Measurements from ENCODE around the gene LCAT.
A peak's percentile ranks its signal among the peaks of the same experiment; 100 is the strongest.
"Not testable (repeated sequence)": the region's sequence is repeated elsewhere in the genome, so short reads cannot be mapped to it uniquely, and the experiment has no call there.

Gene LCAT

GRCh38 chr16:67976205-67976604 lies 32.3 kb upstream of the LCAT start:
- H3K36me3 ChIP-seq (ENCODE audit: insufficient read depth, insufficient read length, low read length): no peaks in the 10 kb centered on the region
- no peaks in the 10 kb centered on the region for H3K9me3 ChIP-seq (ENCODE audit: insufficient read depth, low read length)
- no peak overlapping the region for H3K4me3 ChIP-seq (ENCODE audit: insufficient read length, low read depth)
- H3K9ac ChIP-seq (ENCODE audit: insufficient read length, low read depth): no peak overlapping the region
- TF ChIP-seq ZNF274 (IDR thresholded peaks at IDR 0.05; ENCODE audit: low read depth, low read length): no peak
- no peak for TF ChIP-seq YY1 (IDR thresholded peaks at IDR 0.05; ENCODE audit: insufficient read depth, insufficient read length)
- no peak for TF ChIP-seq SUZ12 (IDR thresholded peaks at IDR 0.05; ENCODE audit: extremely low read depth, insufficient read depth, insufficient read length)
- H3K4me1 ChIP-seq (ENCODE audit: insufficient read depth, insufficient read length): no peaks in the 10 kb centered on the region
- peaks cover 6% of the 10 kb centered on the region for H3K27me3 ChIP-seq (ENCODE audit: insufficient read depth, insufficient read length)
- DNase-seq (ENCODE audit: low read depth, low spot score): no peak

- Histone ChIP-seq H3K27me3 (ENCODE audit: insufficient read depth, insufficient read length) (peaks cover 6% of the 10 kb centered on the region), H3K4me1 (ENCODE audit: insufficient read depth, insufficient read length) (no peaks in the 10 kb centered on the region), H3K4me3 (ENCODE audit: insufficient read length, low read depth) (no peak overlapping the region), H3K36me3 (ENCODE audit: insufficient read depth, insufficient read length, low read length) (no peaks in the 10 kb centered on the region), H3K9ac (ENCODE audit: insufficient read length, low read depth) (no peak overlapping the region), H3K9me3 (ENCODE audit: insufficient read depth, low read length) (no peaks in the 10 kb centered on the region)
- no peak for DNase-seq (ENCODE audit: low read depth, low spot score)
- no peak for TF ChIP-seq ZNF274 (IDR thresholded peaks at IDR 0.05; ENCODE audit: low read depth, low read length)
- no peak for TF ChIP-seq SUZ12 (IDR thresholded peaks at IDR 0.05; ENCODE audit: extremely low read depth, insufficient read depth, insufficient read length)
- TF ChIP-seq YY1 (IDR thresholded peaks at IDR 0.05; ENCODE audit: insufficient read depth, insufficient read length): no peak
Observed at GRCh38 chr16:67975321-67976105, 31.6 kb upstream of the LCAT start.

DNA sequence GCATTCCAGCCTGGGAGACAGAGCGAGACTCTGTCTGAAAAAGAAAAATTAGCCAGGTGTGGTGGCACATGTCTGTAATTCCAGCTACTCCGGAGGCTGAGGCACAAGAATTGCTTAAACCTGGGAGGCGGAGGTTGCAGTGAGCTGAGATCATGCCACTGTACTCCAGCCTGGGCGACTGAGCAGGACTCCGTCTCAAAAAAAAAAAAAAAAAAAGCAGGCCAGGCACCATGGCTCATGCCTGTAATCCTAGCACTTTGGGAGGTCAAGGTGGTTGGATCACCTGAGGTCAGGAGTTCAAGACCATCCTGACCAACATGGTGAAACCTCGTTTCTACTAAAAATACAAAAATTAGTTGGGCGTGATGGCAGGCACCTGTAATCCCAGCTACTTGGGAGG lies 28.4 kb upstream of the LCAT start:
- H3K9me3 ChIP-seq (ENCODE audit: insufficient read depth, low read length); H3K4me3 ChIP-seq (ENCODE audit: insufficient read length, low read depth); H3K9ac ChIP-seq (ENCODE audit: insufficient read length, low read depth); H3K27me3 ChIP-seq (ENCODE audit: insufficient read depth, insufficient read length); H3K36me3 ChIP-seq (ENCODE audit: insufficient read depth, insufficient read length, low read length); H3K4me1 ChIP-seq (ENCODE audit: insufficient read depth, insufficient read length); DNase-seq (ENCODE audit: low read depth, low spot score): not testable (repeated sequence)

DNA sequence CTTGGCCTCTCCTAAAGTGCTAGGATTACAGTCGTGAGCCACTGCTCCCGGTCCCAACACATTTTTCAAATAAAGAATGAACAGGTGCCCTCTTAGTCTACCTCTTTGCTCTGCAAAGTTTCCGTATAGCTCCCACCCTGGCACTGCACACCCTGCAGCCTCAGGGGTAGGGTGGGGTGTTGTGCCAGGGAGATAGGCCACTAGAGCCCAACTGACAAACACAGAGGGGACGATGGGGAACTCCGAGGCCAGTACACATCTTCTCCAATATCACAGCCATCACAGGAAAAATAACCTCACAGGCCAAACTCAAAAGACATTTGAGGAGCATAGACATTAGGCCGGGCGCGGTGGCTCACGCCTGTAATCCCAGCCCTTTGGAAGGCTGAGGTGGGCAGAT lies 27.2 kb upstream of the LCAT start:
- Histone ChIP-seq H3K36me3 (ENCODE audit: insufficient read depth, insufficient read length, low read length) (peaks cover 13% of the 10 kb centered on the region), H3K4me3 (ENCODE audit: insufficient read length, low read depth) (no peak overlapping the region), H3K27me3 (ENCODE audit: insufficient read depth, insufficient read length) (no peaks in the 10 kb centered on the region), H3K4me1 (ENCODE audit: insufficient read depth, insufficient read length) (peaks cover 17% of the 10 kb centered on the region), H3K9ac (ENCODE audit: insufficient read length, low read depth) (no peak overlapping the region), H3K9me3 (ENCODE audit: insufficient read depth, low read length) (no peaks in the 10 kb centered on the region)
- no peak for TF ChIP-seq YY1 (IDR thresholded peaks at IDR 0.05; ENCODE audit: insufficient read depth, insufficient read length)
- TF ChIP-seq SUZ12 (IDR thresholded peaks at IDR 0.05; ENCODE audit: extremely low read depth, insufficient read depth, insufficient read length): no peak
- no peak for TF ChIP-seq ZNF274 (IDR thresholded peaks at IDR 0.05; ENCODE audit: low read depth, low read length)
- no peak for DNase-seq (ENCODE audit: low read depth, low spot score)

- DNase-seq (ENCODE audit: low read depth, low spot score): no peak
- TF ChIP-seq YY1 (IDR thresholded peaks at IDR 0.05; ENCODE audit: insufficient read depth, insufficient read length) (no peak), ZNF274 (IDR thresholded peaks at IDR 0.05; ENCODE audit: low read depth, low read length) (no peak), SUZ12 (IDR thresholded peaks at IDR 0.05; ENCODE audit: extremely low read depth, insufficient read depth, insufficient read length) (no peak)
- Histone ChIP-seq H3K36me3 (ENCODE audit: insufficient read depth, insufficient read length, low read length) (peaks cover 30% of the 10 kb centered on the region), H3K9ac (ENCODE audit: insufficient read length, low read depth) (no peak overlapping the region), H3K4me3 (ENCODE audit: insufficient read length, low read depth) (no peak overlapping the region), H3K9me3 (ENCODE audit: insufficient read depth, low read length) (no peaks in the 10 kb centered on the region), H3K27me3 (ENCODE audit: insufficient read depth, insufficient read length) (no peaks in the 10 kb centered on the region), H3K4me1 (ENCODE audit: insufficient read depth, insufficient read length) (peaks cover 17% of the 10 kb centered on the region)
Observed at GRCh38 chr16:67969254-67970039, 25.5 kb upstream of the LCAT start.

DNA sequence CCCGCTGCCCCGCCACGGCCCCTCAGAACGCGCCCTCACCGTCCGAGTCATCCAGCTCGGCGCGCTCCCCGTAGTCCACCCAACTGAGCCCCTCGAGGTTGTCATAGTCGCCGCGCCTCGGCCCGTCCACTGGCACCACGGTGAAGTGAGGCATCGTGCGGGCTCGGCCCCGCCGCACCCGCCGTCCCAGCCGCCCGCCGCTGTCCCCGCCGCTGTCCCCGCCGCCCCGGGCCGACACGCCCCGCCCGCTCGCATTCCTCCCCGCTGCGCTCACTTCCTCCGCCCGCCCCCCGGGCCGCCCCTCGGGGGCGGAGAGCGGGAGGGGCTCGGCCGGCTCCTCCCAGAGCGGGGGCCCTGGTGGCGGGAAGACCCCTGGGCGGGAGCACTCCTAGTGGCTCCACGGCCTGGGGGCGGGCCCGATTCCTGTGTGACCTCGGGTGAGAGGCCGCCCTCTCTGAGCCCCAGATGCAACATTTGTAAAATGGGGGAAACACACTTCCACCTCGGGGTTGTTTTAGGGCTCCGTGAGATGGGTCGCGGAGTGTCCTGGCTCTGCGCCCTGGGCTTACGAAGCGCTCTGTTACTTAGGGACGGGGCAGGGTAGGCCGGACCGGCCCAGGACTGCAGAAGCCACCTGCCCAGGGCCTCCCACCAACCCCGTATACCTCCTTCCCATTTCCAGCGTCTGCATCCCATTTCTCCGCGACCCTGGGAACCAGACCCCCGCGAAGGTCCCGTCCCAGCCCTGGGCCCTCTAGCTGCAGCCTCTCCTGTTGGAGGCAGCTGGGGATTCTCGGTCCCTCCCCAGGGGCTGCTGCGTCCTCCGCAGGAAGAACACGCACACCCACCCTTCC lies 24.7 kb upstream of the LCAT start, which contains the start of gene SLC12A4:
Gene SLC12A4, minus strand, starts transcription at position 238 of the 854 bp plus-strand sequence. Its CDS starts 84 bp downstream, at position 154.
- Histone ChIP-seq H3K36me3 (ENCODE audit: insufficient read depth, insufficient read length, low read length) (peaks cover 38% of the 10 kb centered on the region), H3K4me3 (ENCODE audit: insufficient read length, low read depth) (peak within 1 kb of the TSS; percentile 82), H3K9ac (ENCODE audit: insufficient read length, low read depth) (peak within 1 kb of the TSS; percentile 85), H3K4me1 (ENCODE audit: insufficient read depth, insufficient read length) (peaks cover 23% of the 10 kb centered on the region), H3K27me3 (ENCODE audit: insufficient read depth, insufficient read length) (no peaks in the 10 kb centered on the region), H3K9me3 (ENCODE audit: insufficient read depth, low read length) (no peaks in the 10 kb centered on the region)
- TF ChIP-seq YY1 (IDR thresholded peaks at IDR 0.05; ENCODE audit: insufficient read depth, insufficient read length) (no peak), ZNF274 (IDR thresholded peaks at IDR 0.05; ENCODE audit: low read depth, low read length) (no peak), SUZ12 (IDR thresholded peaks at IDR 0.05; ENCODE audit: extremely low read depth, insufficient read depth, insufficient read length) (no peak)
- peak; percentile 68 for DNase-seq (ENCODE audit: low read depth, low spot score)
